WTC11 (cell line): ENCODE results near the gene ST6GALNAC5. TPM values are rescaled to one million over a fixed set of nuclear protein-coding genes. Genes with fewer than 3 reads are reported as not detected.

ENCODE experiments used
- ATAC-seq: fragments of 200-7000 bp; cut with Tn5 transposase; 2 replicates; pipeline ENCODE4 v1.10.0; 2021; ENCODE audit warnings: mild to moderate bottlenecking, moderate library complexity
- CTCF ChIA-PET: fragments of 300-600 bp; sonication (Branson Sonifier 250); formaldehyde crosslinking; loops from one replicate; lab custom pipeline; 2021; ENCODE audit warnings: antibody characterized with exemption; lab: Charles Lee
- POLR2A ChIA-PET: fragments of 350-600 bp; sonication (Branson Sonifier 250); formaldehyde crosslinking; loops from one replicate; lab custom pipeline; 2021; ENCODE audit warnings: antibody characterized with exemption; lab: Charles Lee
- DNase-seq: peaks from one replicate; pipeline ENCODE4 v3.0.0; 2021; ENCODE audit warnings: low spot score
- H3K27ac Mint-ChIP-seq: 2 replicates; pipeline ENCODE4 v1.8.0; 2021; ENCODE audit warnings: mixed read lengths
- H3K27me3 Mint-ChIP-seq: 2 replicates; pipeline ENCODE4 v1.8.0; 2021; ENCODE audit warnings: low read depth, mild to moderate bottlenecking, moderate library complexity, mixed read lengths
- H3K36me3 Mint-ChIP-seq: 2 replicates; pipeline ENCODE4 v1.8.0; 2021; ENCODE audit warnings: mixed read lengths
- H3K4me1 Mint-ChIP-seq: 2 replicates; pipeline ENCODE4 v1.8.0; 2022; ENCODE audit warnings: mixed read lengths
- H3K4me3 Mint-ChIP-seq: 2 replicates; pipeline ENCODE4 v1.8.0; 2021; ENCODE audit warnings: mild to moderate bottlenecking, moderate library complexity, mixed read lengths
- H3K9me3 Mint-ChIP-seq: 2 replicates; pipeline ENCODE4 v1.8.0; 2021; ENCODE audit warnings: mixed read lengths
- ATF3 ChIP-seq: sonication (generic); formaldehyde crosslinking; conservative IDR thresholded peaks from 2 replicates; pipeline ENCODE4 v1.8.1; 2022; ENCODE audit warnings: mild to moderate bottlenecking, missing genetic modification reagents
- E2F1 ChIP-seq: sonication (generic); formaldehyde crosslinking; IDR thresholded peaks from 2 replicates; pipeline ENCODE4 v1.8.0; 2022; ENCODE audit warnings: mild to moderate bottlenecking, missing genetic modification reagents
- ELF4 ChIP-seq: sonication (generic); formaldehyde crosslinking; IDR thresholded peaks from 2 replicates; pipeline ENCODE4 v1.8.1; 2022; ENCODE audit warnings: low read depth, mild to moderate bottlenecking, moderate library complexity, missing genetic modification reagents
- EMX1 ChIP-seq: fragments of 250-450 bp; sonication (Bioruptor Pico); IDR thresholded peaks from 2 replicates; pipeline ENCODE4 v1.8.0; 2021; ENCODE audit warnings: mild to moderate bottlenecking
- ERG ChIP-seq: fragments of 250-450 bp; sonication (Bioruptor Pico); IDR thresholded peaks from 2 replicates; pipeline ENCODE4 v1.8.0; 2021; ENCODE audit warnings: mild to moderate bottlenecking
- ETV6 ChIP-seq: sonication (generic); formaldehyde crosslinking; IDR thresholded peaks from 2 replicates; pipeline ENCODE4 v1.8.1; 2022; ENCODE audit warnings: mild to moderate bottlenecking, missing genetic modification reagents
- FOXK1 ChIP-seq: sonication (generic); formaldehyde crosslinking; IDR thresholded peaks from 2 replicates; pipeline ENCODE4 v1.8.0; 2022; ENCODE audit warnings: mild to moderate bottlenecking, moderate library complexity, missing genetic modification reagents
- JUN ChIP-seq: sonication (generic); formaldehyde crosslinking; IDR thresholded peaks from 2 replicates; pipeline ENCODE4 v1.8.0; 2023; ENCODE audit warnings: mild to moderate bottlenecking, missing genetic modification reagents
- NFE2L1 ChIP-seq: sonication (generic); formaldehyde crosslinking; IDR thresholded peaks from 2 replicates; pipeline ENCODE4 v1.8.1; 2023; ENCODE audit warnings: missing genetic modification reagents
- NFYB ChIP-seq: sonication (generic); formaldehyde crosslinking; conservative IDR thresholded peaks from 2 replicates; pipeline ENCODE4 v1.8.0; 2022; ENCODE audit warnings: low read depth, missing genetic modification reagents
- OVOL2 ChIP-seq: fragments of 250-450 bp; sonication (Bioruptor Pico); IDR thresholded peaks from 2 replicates; pipeline ENCODE4 v1.9.0; 2021; ENCODE audit warnings: mild to moderate bottlenecking, borderline replicate concordance
- RORB ChIP-seq: fragments of 250-450 bp; sonication (Bioruptor Pico); IDR thresholded peaks from 2 replicates; pipeline ENCODE4 v1.9.0; 2021; ENCODE audit warnings: mild to moderate bottlenecking
- SMAD4 ChIP-seq: sonication (generic); formaldehyde crosslinking; IDR thresholded peaks from 2 replicates; pipeline ENCODE4 v1.8.0; 2022; ENCODE audit warnings: mild to moderate bottlenecking, missing genetic modification reagents
- TEAD4 ChIP-seq: sonication (generic); formaldehyde crosslinking; IDR thresholded peaks from 2 replicates; pipeline ENCODE4 v1.8.0; 2022; ENCODE audit warnings: mild to moderate bottlenecking, missing genetic modification reagents
- TP53 ChIP-seq: sonication (generic); formaldehyde crosslinking; IDR thresholded peaks from 2 replicates; pipeline ENCODE4 v1.8.1; 2023; ENCODE audit warnings: mild to moderate bottlenecking, missing genetic modification reagents
- ZNF219 ChIP-seq: sonication (generic); formaldehyde crosslinking; IDR thresholded peaks from 2 replicates; pipeline ENCODE4 v1.8.0; 2023; ENCODE audit warnings: missing genetic modification reagents, mild to moderate bottlenecking, borderline replicate concordance
- ZNF263 ChIP-seq: sonication (generic); formaldehyde crosslinking; IDR thresholded peaks from 2 replicates; pipeline ENCODE4 v1.8.1; 2022; ENCODE audit warnings: low read depth, mild to moderate bottlenecking, moderate library complexity, missing genetic modification reagents
- ZNF671 ChIP-seq: fragments of 250-450 bp; sonication (Bioruptor Pico); IDR thresholded peaks from 2 replicates; pipeline ENCODE4 v1.8.0; 2021; ENCODE audit warnings: mild to moderate bottlenecking
- ZSCAN18 ChIP-seq: fragments of 250-450 bp; sonication (Bioruptor Pico); IDR thresholded peaks from 2 replicates; pipeline ENCODE4 v2.1.2; 2022; ENCODE audit warnings: mild to moderate bottlenecking, moderate library complexity
- total RNA-seq: library from RNA; stranded (reverse); gene quantifications from 3 replicates; pipeline ENCODE4 v1.2.3, GENCODE V29; 2021
- TF ChIP-seq, protein P1 (sequence below): fragments of 250-450 bp; sonication (Bioruptor Pico); IDR thresholded peaks from 2 replicates; pipeline ENCODE4 v1.9.0; 2021; ENCODE audit warnings: mild to moderate bottlenecking
- TF ChIP-seq, protein P2 (sequence below): sonication (generic); formaldehyde crosslinking; IDR thresholded peaks from 2 replicates; pipeline ENCODE4 v1.8.1; 2023; ENCODE audit warnings: mild to moderate bottlenecking, missing genetic modification reagents, moderate library complexity
- TF ChIP-seq, protein P3 (sequence below): sonication (generic); formaldehyde crosslinking; IDR thresholded peaks from 2 replicates; pipeline ENCODE4 v1.8.1; 2023; ENCODE audit warnings: mild to moderate bottlenecking, missing genetic modification reagents
- TF ChIP-seq, protein P4 (sequence below): sonication (generic); formaldehyde crosslinking; IDR thresholded peaks from 2 replicates; pipeline ENCODE4 v1.8.1; 2022; ENCODE audit warnings: mild to moderate bottlenecking, missing genetic modification reagents, moderate library complexity, borderline replicate concordance

Gene ST6GALNAC5
- total RNA-seq, 1 experiment from 2014 or later: 9.6 TPM

DNA sequence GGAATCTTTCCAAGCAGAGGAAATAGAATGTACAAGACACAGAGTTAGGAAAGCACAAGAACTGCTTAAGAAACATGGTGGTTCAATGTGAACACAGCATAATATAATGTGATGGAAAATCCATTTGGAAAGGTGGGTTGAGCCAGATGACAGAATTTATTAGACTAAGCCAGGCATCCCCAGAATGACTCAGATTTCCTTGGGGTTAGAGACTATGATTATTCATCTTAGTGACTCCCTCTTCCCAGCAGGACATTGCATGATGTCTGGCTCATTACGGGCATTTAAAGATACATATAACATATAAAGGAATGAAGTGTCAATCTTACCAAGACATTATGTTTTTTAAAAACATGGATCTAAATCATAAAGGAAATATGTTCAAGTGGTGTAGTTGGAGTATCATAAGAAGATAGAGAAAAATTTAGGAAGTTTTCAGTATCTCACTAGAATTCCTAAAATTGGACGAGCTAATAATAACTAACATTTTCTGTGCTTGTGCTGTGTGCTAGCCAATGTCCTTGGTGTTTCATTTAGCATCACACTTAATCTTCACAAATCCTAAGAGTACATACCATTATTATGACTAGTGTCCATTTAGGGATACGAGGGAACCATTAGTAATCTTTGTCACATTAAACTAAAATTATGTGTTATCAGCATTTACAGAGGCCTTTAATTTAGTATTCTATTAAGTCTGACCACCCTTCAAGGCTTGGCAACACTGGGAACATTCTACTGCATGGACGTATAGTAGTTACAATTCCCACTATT lies 41.0 kb upstream of the ST6GALNAC5 start:
- CTCF ChIA-PET: no interaction called here
- no peaks in the 10 kb centered on the region for H3K4me1 Mint-ChIP-seq
- POLR2A ChIA-PET: no interaction called here
- DNase-seq: no peak
- TF ChIP-seq ERG (CRISPR knock-in tag) (no peak), RORB (CRISPR knock-in tag) (no peak), TP53 (CRISPR knock-in tag) (no peak), ZNF263 (CRISPR knock-in tag) (no peak), ZSCAN18 (no peak), ETV6 (no peak), ZNF671 (CRISPR knock-in tag) (no peak), ZNF219 (CRISPR knock-in tag) (no peak), TEAD4 (CRISPR knock-in tag) (no peak), NFYB (CRISPR knock-in tag) (no peak), JUN (CRISPR knock-in tag) (no peak)
- TF ChIP-seq, protein P1, sequence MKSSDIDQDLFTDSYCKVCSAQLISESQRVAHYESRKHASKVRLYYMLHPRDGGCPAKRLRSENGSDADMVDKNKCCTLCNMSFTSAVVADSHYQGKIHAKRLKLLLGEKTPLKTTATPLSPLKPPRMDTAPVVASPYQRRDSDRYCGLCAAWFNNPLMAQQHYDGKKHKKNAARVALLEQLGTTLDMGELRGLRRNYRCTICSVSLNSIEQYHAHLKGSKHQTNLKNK (CRISPR knock-in tag): no peak
- TF ChIP-seq, protein P2, sequence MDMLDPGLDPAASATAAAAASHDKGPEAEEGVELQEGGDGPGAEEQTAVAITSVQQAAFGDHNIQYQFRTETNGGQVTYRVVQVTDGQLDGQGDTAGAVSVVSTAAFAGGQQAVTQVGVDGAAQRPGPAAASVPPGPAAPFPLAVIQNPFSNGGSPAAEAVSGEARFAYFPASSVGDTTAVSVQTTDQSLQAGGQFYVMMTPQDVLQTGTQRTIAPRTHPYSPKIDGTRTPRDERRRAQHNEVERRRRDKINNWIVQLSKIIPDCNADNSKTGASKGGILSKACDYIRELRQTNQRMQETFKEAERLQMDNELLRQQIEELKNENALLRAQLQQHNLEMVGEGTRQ (CRISPR knock-in tag): no peak
- TF ChIP-seq, protein P3, sequence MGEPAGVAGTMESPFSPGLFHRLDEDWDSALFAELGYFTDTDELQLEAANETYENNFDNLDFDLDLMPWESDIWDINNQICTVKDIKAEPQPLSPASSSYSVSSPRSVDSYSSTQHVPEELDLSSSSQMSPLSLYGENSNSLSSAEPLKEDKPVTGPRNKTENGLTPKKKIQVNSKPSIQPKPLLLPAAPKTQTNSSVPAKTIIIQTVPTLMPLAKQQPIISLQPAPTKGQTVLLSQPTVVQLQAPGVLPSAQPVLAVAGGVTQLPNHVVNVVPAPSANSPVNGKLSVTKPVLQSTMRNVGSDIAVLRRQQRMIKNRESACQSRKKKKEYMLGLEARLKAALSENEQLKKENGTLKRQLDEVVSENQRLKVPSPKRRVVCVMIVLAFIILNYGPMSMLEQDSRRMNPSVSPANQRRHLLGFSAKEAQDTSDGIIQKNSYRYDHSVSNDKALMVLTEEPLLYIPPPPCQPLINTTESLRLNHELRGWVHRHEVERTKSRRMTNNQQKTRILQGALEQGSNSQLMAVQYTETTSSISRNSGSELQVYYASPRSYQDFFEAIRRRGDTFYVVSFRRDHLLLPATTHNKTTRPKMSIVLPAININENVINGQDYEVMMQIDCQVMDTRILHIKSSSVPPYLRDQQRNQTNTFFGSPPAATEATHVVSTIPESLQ (CRISPR knock-in tag): no peak
- TF ChIP-seq, all 79 proteins: peak for 0
- H3K36me3 Mint-ChIP-seq: no peaks in the 10 kb centered on the region
- H3K27ac Mint-ChIP-seq: no peak overlapping the region
- H3K4me3 Mint-ChIP-seq: no peak overlapping the region
- no peaks in the 10 kb centered on the region for H3K9me3 Mint-ChIP-seq
- ATAC-seq: no peak
- H3K27me3 Mint-ChIP-seq: no peaks in the 10 kb centered on the region

- Mint-ChIP-seq H3K27ac (no peak overlapping the region), H3K4me3 (no peak overlapping the region), H3K9me3 (no peaks in the 10 kb centered on the region), H3K4me1 (no peaks in the 10 kb centered on the region), H3K36me3 (no peaks in the 10 kb centered on the region), H3K27me3 (no peaks in the 10 kb centered on the region)
- POLR2A ChIA-PET: interaction anchor here (0.5 kb wide), 1 partner anchor 269 kb away, joined by 3 read pairs; no protein-coding TSS in a partner anchor
- ATAC-seq (no peak), DNase-seq (no peak)
- CTCF ChIA-PET: no interaction called here
- TF ChIP-seq ZNF263 (CRISPR knock-in tag): no peak
- no peak for TF ChIP-seq SMAD4 (CRISPR knock-in tag)
- no peak for TF ChIP-seq NFE2L1 (CRISPR knock-in tag)
- TF ChIP-seq, protein P4, sequence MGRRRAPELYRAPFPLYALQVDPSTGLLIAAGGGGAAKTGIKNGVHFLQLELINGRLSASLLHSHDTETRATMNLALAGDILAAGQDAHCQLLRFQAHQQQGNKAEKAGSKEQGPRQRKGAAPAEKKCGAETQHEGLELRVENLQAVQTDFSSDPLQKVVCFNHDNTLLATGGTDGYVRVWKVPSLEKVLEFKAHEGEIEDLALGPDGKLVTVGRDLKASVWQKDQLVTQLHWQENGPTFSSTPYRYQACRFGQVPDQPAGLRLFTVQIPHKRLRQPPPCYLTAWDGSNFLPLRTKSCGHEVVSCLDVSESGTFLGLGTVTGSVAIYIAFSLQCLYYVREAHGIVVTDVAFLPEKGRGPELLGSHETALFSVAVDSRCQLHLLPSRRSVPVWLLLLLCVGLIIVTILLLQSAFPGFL (CRISPR knock-in tag): no peak
- no peak for TF ChIP-seq EMX1
- TF ChIP-seq E2F1: no peak
- TF ChIP-seq TEAD4 (CRISPR knock-in tag): no peak
- TF ChIP-seq JUN (CRISPR knock-in tag): no peak
- TF ChIP-seq ELF4 (CRISPR knock-in tag): no peak
- TF ChIP-seq OVOL2: no peak
- TF ChIP-seq ATF3 (CRISPR knock-in tag): no peak
- no peak for TF ChIP-seq FOXK1
- no peak for TF ChIP-seq TP53 (CRISPR knock-in tag)
These were observed 40.2 kb upstream of the ST6GALNAC5 start for GRCh38 chr1:76827066-76827465.
